HUDEP-2 (cell line): ENCODE data around the gene TMEM26.

Experiments used
- DNase-seq, 76 experiments: peaks; one replicate each; lab custom pipeline; 2025; ENCODE audit not compliant: unreplicated experiment in 76 of 76; lab: John Stamatoyannopoulos, UW

The TMEM26 gene

DNA sequence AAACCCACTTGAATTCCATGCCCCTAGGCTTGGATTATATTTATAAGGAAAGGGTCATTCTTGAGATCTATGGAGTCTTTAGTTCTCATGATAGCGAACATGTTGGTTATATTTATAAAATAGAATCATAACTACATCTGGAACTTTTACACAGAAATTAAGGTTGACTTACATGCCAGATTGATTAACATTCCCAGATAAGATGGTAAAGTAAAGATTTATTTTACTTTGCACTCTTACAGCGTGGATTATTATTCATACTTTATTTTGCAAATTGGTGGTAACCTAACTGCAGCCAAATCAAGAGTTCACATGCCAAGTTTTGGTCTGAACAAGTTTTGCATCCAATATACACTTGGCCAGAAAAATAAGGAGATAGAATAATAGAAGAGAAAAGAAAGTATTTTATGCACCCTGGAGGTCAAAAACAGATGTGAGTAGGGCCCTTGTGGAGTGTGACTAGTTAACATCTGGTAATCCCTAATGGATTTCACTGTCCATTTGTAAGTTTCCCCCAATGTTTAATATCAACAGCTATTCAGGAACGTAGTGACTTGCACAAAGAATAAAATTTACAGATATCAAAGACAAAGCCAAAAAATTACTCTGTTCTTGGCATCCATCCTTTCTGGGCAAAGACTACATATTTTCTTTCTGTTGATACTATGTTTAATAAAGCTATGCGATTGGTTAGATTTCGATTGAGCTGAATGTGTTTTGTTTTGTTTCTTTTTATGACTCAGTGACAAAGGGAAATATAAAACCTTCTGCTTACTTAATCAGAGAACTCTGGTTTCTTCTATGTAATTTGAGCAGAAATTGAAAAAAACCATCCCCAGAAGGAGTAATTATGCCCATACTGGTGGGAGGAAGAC lies 10.1 kb upstream of the TMEM26 start:
- DNase-seq = no peak

GRCh38 chr10:61460835-61461234 lies 7.7 kb upstream of the TMEM26 start:
- DNase-seq = no peak

DNA sequence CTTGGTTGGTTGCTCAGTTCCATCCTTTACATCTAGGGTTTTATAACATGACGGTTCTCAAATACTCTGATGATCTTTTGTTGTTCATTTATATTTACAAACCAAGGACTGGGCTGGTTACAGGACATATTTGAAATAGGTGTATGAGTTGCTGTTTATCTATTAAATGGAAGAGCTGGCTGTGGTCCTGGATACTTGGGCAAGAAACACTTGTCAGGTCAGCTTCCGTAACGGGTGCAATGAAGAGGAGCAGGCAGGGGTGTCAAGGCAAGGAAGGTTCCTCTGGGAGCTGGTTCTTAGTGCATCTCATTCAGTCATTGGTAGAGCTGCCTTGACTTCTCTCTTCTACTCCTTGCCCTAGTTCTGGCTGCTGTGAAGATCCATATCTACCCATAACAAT lies 4.8 kb upstream of the TMEM26 start:
- no peak for DNase-seq

GRCh38 chr10:61456095-61456789 lies 3.1 kb upstream of the TMEM26 start:
- no peak for DNase-seq

DNA sequence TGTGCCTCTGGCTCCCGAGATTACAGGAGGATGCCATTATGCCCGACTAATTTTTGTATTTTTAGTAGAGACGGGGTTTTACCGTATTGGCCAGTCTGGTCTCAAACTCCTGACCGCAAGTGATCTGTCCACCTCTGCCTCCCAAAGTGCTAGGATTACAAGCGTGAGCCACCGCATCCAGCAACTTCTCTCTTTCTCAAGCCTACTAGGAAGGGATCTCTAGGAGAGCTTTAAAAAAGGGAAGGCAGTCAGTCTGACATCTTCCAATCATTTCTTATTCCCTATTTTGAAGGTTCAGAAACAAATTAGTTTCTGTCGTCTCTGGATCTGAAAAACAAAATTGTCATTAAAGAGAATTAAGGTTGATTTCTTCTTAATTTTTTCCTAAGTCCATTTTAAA lies 2.5 kb upstream of the TMEM26 start:
- DNase-seq = no peak

DNA sequence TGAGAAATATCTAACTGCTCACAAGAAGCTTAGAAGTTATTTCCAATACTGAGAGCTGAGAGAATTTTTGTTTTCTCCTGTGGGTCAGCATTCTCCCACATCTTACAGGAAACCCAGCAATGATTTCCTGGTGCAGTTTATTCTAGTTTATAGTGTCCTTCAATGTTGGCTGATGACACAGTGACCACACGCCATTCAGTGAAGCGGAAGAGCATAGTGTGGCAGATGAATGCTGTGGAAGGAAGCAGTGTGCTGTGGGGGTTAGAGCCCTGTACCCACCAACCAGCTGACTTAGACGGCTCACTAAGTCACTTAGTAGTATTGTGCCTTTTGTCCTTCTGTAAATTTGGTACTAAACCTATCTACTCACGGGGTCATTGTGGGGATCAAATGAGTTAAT lies 1.4 kb upstream of the TMEM26 start:
- DNase-seq = no peak

DNA sequence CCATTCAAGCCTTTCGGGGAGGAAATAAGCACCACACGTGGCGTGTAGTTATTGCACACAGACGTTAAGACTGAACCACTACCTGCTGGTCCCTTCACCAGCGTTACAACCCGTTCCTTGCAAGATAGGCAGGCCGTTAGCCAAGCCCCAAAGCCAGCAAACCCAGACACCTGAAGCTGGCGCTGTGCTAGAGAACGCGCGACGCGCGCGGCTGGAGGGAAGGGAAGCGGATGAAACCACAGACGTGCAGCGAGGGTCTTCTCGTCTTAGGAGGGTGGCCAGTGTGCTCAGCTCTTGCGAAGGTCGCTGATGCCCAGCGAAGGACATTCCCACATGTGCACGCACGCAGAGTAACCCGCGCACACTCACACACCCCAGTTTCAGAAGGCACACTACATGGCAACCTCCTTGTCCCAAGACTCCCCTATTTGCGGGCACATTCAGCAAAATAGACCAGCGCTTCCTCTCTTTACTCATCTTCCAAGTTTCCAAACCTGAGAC lies 980 bp downstream of the TMEM26 start:
- no peak for DNase-seq

DNA sequence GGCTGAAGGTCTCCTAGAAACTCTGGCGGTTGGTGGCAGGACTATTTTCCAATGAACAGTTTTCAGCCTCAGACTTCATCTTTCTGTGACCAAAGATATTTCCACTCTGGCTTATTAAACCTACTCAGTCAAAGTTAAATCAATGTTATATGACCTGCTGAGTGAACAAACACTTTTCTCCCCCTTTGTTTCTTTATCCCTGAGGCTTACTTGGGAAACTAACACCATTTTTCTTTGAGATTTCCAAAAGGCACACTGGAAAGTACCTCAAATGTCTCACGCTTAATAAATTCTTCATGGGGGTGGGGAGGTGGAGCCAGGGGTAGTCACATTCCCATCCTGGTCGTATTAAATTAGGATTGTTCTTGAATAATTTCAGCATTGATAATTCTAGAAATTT lies 1.8 kb downstream of the TMEM26 start:
- DNase-seq = no peak

DNA sequence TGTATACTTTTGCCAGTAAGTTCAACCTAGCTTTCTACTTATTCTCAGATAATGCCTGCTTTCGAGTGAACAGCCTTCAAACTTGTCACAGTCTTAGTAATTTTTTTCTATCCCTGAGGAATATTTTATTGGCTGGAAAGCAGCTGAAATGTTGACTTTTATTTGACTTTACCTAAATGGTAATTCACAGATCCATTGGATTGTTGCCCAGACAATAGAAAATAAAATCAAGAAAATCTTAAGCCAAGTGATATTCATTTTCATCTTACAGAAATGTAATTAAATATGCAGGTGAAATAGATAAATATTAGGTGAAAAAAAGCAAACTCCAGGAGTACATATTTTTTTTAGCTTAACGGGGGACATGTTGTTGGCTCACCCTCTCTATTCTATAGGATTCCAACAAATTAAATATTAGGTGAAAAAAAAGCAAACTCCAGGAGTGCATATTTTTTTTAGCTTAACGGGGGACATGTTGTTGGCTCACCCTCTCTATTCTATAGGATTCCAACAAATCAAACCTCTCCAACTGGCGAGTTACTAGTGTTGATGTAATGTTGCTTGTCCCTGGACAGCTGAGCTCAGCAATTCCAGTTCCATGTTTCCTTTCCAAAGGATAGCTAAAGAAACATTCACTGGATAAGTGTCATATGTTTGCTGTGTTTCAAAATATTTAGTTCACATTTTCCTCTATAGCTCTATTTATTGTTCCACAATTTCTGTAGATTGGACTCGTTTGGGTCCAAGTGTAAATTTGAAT lies 4.2 kb downstream of the TMEM26 start:
- no peak for DNase-seq

DNA sequence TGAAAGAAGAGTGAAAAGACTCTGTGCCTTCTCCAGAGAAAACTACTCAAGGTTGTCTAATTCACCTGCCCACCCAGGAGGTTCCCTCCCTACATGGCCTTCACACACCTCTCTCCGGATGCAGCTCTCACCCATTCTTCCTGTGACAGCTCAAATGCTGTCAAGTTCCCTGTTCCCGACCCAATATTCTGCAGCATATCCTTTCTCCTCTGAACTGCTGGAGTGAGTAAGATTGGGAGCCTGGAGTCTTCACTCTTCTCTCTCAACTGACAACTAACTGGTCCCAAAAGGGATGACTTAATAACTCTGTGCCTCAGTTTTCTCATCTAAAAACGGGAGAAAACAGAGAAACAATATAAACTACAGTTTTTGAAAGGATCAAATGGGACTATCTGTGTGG lies 5.1 kb downstream of the TMEM26 start:
- DNase-seq = no peak

DNA sequence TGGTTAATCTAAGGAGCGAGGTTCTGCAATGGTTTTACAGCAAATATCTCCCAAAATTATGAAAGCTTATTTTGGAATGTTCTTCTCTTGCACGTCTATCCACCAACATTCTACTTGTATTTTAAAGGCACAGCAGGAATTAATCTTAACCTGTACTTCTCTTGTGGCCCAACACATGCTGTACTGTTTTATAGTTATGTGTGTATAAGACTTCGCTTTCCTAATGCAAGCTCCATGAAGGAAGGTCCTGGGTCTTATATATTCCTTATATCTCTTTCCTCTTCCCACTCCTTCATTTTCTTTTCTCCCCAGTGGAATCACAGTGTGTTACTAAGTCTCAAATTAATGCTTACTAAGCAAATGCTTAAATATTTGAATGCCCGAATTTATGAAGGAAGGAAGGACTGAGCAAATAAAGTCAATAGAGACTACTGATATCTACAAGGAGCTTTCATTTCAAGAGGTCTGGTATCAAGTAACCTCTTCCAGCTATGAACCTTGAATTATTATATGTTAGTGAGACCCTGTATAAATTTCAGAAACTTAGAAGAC lies 14.0 kb downstream of the TMEM26 start:
- DNase-seq = no peak

- DNase-seq = no peak
Observed at GRCh38 chr10:61438141-61438988, 14.8 kb downstream of the TMEM26 start.

DNA sequence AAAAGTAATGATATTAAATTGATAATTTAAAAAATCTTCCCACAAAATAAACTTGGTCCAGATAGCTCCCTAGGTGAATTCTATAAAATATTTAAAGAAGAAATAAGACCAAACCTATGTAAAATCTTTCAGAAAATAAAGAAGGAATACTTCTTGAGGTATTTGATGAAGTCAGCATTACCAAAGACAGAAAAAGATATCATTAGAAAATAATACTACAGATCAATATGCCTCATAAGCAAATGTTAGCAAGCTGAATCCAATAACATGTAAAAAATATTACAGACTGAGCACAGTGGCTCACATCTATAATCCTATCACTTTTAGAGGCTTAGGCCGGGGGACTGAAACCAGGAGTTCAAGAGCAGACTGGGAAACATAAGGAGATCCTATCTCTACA lies 30.0 kb downstream of the TMEM26 start:
- no peak for DNase-seq

GRCh38 chr10:61417661-61418060 lies 35.5 kb downstream of the TMEM26 start:
- DNase-seq = no peak

DNA sequence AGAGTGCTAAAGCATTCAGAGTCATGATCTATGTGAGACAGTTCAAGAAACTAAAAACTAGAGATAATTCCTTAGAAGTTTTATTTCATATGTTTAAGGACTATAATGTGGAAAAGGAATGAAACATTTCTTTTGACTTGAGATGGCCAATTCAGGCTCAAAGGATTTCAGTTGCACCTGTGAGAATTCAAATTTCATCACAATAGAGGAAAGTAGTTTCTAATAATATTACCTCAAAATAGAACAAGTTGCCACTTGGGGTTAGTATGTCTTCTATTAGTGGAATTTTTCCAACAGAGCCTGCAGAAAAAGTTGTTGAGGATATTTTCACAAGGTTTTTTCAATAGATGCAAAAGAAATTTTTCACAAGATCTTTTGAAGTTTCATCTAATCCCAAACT lies 37.4 kb downstream of the TMEM26 start:
- no peak for DNase-seq

DNA sequence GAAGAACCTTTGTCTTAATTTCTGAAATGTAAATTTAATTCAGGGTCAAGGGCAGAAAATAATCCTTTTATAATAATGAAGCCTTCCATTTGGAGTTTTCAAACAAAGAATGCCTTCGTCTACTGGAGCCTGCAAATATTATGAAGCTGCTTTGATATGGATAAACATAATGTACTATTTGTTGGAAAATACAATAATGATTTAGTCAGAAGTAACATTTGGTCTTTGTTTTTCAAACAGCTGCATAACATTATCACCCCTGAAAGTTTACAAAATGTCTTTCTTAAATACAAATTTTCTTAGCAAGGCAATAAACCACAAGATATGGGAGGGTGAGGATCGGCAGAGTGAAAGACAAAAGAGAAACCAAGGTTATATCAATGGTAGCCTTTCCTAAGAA lies 41.5 kb downstream of the TMEM26 start:
- no peak for DNase-seq

DNA sequence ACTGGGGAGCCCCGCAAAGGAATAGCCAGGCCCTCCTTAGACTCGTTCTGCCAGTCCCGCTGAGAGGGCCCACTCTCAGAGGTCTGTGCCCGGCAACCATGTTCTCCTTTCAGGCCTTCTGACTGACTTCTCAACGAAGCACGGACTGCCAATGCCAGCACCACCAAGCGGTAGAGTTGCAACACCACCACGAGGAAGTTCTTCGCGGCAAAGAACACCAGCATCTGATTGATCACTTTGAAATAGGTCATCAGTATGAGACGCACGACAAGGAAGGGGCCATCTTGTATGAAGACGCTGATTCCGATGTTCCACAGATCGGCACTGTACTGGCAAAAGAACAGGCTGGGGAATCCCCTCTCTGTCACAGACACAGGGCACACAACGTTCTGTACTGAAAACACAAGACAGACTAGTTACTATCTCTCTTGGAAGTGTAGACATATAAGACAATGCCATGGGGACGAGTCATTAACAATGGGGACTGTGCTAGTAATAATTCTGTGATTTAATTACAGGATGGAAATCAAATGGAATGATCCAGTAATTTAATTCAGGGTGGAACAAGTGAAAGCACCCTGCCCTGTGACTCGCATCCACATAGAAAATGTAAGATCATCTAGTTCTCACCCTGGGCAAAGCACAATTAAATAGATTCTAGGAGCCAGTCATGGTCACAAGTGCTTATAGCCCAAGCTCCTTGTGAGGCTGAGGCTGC lies 42.7 kb downstream of the TMEM26 start:
- no peak for DNase-seq

GRCh38 chr10:61409157-61409556 lies 44.0 kb downstream of the TMEM26 start:
- no peak for DNase-seq

- DNase-seq = no peak
Observed at GRCh38 chr10:61408105-61408504, 45.1 kb downstream of the TMEM26 start.
